BLaER1 (cell line): Measurements from ENCODE around the gene IFIT1B.

ENCODE experiments used
- H3K27ac ChIP-seq: shearing (Covaris generic); formaldehyde crosslinking; 2 replicates; pipeline ENCODE4 v1.8.1; 2022
- H3K27me3 ChIP-seq: shearing (Covaris generic); formaldehyde crosslinking; 2 replicates; pipeline ENCODE4 v1.8.1; 2022
- H3K36me3 ChIP-seq: shearing (Covaris generic); formaldehyde crosslinking; 2 replicates; pipeline ENCODE4 v1.8.1; 2022
- H3K4me1 ChIP-seq: shearing (Covaris generic); formaldehyde crosslinking; 2 replicates; pipeline ENCODE4 v1.8.1; 2022
- H3K4me2 ChIP-seq: shearing (Covaris generic); formaldehyde crosslinking; 2 replicates; pipeline ENCODE4 v1.8.1; 2022
- H3K4me3 ChIP-seq: shearing (Covaris generic); formaldehyde crosslinking; 2 replicates; pipeline ENCODE4 v1.8.1; 2022
- H3K9ac ChIP-seq: shearing (Covaris generic); formaldehyde crosslinking; 2 replicates; pipeline ENCODE4 v1.8.1; 2022
- H3K9me3 ChIP-seq: shearing (Covaris generic); formaldehyde crosslinking; 2 replicates; pipeline ENCODE4 v1.8.1; 2022
- H4K20me1 ChIP-seq: shearing (Covaris generic); formaldehyde crosslinking; 2 replicates; pipeline ENCODE4 v1.8.1; 2022
- Cebpa-rat ChIP-seq: shearing (Covaris generic); IDR thresholded peaks from 2 replicates; pipeline ENCODE4 v1.8.1; 2022

The IFIT1B gene

DNA sequence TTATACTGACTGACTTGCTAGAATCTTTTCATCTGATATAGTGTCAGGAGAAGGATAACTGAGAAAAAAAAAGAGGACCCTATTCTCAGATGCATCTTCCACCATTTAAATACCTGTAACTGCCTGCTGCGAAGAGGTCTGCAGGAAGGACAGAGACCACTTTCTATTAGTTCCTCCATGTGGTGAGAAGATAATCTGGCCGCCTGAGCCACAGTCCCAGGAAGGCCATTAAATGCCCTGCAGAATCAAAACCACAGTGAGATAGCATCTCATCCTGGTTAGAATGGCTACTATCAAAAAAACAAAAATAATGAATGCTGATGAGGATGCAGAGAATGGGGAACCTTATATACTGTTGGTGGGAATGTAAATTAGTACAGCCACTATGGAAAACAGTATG, 19.9 kb upstream of the IFIT1B start:
- Histone ChIP-seq H3K36me3 (no peaks in the 10 kb centered on the region), H3K27me3 (no peaks in the 10 kb centered on the region), H3K4me3 (no peak overlapping the region), H3K4me1 (no peaks in the 10 kb centered on the region), H3K27ac (no peak overlapping the region), H3K9ac (no peak overlapping the region), H3K9me3 (peaks cover 7% of the 10 kb centered on the region), H4K20me1 (no peaks in the 10 kb centered on the region), H3K4me2 (no peak overlapping the region)
- TF ChIP-seq Cebpa-rat = no peak

DNA sequence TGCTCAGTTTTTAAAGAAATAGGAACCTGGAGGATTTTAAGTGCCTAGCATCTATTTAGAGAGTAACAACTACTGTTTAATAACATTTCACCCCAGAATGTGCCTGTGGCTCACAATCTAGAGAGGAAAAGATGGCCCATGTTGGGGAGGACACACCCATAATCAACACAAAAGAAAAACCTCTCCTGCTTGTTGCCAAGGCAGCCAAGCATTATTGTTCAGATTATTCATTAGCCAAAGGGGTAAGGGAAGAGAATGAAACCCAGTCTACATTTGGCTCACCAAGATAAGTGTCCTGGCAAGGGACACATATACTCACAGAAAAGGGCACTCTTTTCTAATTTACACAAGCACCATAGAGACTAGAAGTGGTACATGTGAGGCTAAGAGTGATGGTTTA, 17.7 kb upstream of the IFIT1B start:
- no peak overlapping the region for H3K9ac ChIP-seq
- no peak overlapping the region for H3K27ac ChIP-seq
- no peaks in the 10 kb centered on the region for H3K9me3 ChIP-seq
- H3K4me1 ChIP-seq = no peaks in the 10 kb centered on the region
- H3K4me3 ChIP-seq = no peak overlapping the region
- H3K4me2 ChIP-seq = no peak overlapping the region
- H3K27me3 ChIP-seq = no peaks in the 10 kb centered on the region
- no peak for TF ChIP-seq Cebpa-rat
- no peaks in the 10 kb centered on the region for H4K20me1 ChIP-seq
- no peaks in the 10 kb centered on the region for H3K36me3 ChIP-seq

DNA sequence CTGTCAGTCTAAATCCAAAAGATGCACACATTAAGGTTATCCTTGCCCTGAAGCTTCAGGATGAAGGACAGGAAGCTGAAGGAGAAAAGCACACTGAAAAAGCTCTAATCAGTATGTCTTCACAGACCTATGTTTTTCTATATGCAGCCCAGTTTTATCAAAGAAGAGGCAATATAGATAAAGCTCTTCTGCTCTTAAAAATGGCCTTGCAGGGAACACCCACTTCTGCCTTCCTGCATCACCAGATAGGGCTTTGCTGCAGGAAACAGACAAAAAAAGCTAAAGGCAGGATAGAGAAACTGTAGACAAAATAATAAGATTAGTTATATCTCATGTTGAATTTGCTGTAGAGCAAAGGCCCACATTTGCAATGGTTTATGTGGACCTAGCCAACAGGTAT, 14.9 kb upstream of the IFIT1B start:
- Histone ChIP-seq H3K27me3 (no peaks in the 10 kb centered on the region), H3K4me3 (no peak overlapping the region), H4K20me1 (no peaks in the 10 kb centered on the region), H3K4me2 (no peak overlapping the region), H3K4me1 (no peaks in the 10 kb centered on the region), H3K27ac (no peak overlapping the region), H3K9ac (no peak overlapping the region), H3K36me3 (no peaks in the 10 kb centered on the region), H3K9me3 (no peaks in the 10 kb centered on the region)
- no peak for TF ChIP-seq Cebpa-rat

DNA sequence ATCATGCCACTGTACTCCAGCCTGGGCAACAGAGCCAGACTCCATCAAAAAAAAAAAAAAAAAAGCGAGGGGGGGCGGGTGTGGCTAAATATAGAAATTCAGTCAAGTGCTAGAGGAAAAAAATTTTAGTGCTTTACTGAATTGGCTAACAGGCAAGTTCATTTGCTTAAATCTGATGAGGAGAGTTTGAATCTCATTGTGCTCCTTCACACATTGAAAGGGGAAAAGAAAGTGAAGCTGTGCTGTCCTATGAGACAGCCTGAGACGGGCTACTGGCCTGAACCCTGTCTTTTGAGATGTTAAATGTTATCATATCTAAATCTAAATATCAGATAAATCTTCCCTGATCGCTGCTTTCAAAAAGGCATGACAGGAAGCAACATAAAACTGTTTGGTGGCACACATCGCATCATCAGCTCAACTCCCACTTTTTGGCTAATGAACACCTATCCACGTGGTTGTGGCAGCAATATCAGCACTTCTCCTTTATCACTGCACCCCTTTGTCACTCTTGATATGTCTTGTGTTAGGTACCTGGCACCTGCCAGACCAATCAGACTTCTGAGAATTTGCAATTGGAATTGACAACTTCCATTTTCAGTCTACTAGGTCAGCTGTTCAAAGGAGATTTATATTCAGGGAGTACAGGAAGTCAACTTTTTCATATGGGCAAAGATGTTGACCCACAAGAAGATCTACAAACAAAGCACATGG, 14.0 kb upstream of the IFIT1B start:
- no peak overlapping the region for H3K9ac ChIP-seq
- H3K4me2 ChIP-seq = no peak overlapping the region
- no peaks in the 10 kb centered on the region for H3K4me1 ChIP-seq
- H4K20me1 ChIP-seq = no peaks in the 10 kb centered on the region
- no peaks in the 10 kb centered on the region for H3K9me3 ChIP-seq
- no peak overlapping the region for H3K27ac ChIP-seq
- no peak for TF ChIP-seq Cebpa-rat
- H3K27me3 ChIP-seq = no peaks in the 10 kb centered on the region
- H3K36me3 ChIP-seq = no peaks in the 10 kb centered on the region
- H3K4me3 ChIP-seq = no peak overlapping the region

DNA sequence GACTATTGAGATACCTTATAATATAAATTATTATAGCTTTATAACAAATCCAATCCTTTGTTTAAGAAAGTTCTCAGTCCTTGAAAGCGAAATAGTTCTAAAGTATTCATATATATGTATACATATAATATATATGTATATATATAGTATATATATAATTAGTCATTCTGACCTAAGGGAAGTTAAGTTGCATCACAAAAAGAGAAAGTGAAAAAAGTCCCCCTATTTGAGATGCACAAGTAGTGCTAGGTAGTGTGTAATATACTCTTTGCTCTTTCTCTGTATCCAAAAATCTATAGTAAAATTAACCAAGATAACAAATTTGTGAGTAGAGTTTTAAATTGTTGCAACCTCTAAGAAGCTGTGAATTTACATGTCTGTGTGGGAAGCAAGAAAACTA, 13.3 kb upstream of the IFIT1B start:
- Histone ChIP-seq H3K4me1 (no peaks in the 10 kb centered on the region), H3K36me3 (no peaks in the 10 kb centered on the region), H3K27ac (no peak overlapping the region), H3K4me2 (no peak overlapping the region), H3K9me3 (no peaks in the 10 kb centered on the region), H3K4me3 (no peak overlapping the region), H3K9ac (no peak overlapping the region), H3K27me3 (no peaks in the 10 kb centered on the region), H4K20me1 (no peaks in the 10 kb centered on the region)
- TF ChIP-seq Cebpa-rat = no peak

DNA sequence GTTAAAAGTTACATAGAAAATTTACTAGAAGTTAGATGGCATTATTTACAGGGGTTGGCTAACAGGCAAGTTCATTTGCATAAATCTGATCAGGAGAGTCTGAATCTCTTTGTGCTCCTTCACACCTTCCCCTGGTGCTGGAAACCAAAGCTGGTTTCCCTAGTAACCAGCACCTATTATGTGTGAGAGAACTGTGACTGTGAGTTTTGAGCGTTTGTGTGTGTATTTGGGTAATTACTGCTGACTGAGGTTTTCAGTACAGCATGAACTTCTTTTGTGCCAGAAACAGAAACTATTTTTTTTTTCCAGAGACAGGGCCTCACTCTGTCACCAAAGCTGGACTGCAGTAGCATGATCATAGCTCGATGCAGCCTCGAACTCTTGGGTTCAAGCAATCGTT, 10.3 kb upstream of the IFIT1B start:
- H3K9me3 ChIP-seq = no peaks in the 10 kb centered on the region
- H3K4me1 ChIP-seq = no peaks in the 10 kb centered on the region
- no peak overlapping the region for H3K4me3 ChIP-seq
- no peaks in the 10 kb centered on the region for H3K36me3 ChIP-seq
- H3K27me3 ChIP-seq = no peaks in the 10 kb centered on the region
- H4K20me1 ChIP-seq = no peaks in the 10 kb centered on the region
- H3K9ac ChIP-seq = no peak overlapping the region
- no peak for TF ChIP-seq Cebpa-rat
- no peak overlapping the region for H3K27ac ChIP-seq
- no peak overlapping the region for H3K4me2 ChIP-seq

DNA sequence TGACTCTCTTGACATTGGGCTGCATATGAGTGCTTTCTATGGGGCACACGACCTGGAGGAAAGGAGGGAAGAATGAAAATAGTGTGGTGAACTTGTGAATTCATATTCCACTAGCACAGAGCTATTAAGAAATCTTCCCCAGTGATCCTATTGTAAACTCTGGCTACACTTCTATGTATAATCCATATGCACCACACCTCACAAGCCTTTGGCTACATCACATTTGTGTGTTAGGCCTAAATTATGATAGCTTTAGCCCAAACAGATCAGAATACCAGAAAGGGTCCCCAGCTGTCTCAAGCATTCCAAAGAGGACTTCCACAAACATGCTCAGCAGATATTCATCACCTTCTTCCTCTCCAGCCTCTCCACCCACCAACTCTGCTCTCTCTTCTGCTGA, 9.7 kb upstream of the IFIT1B start:
- H3K9ac ChIP-seq = no peak overlapping the region

DNA sequence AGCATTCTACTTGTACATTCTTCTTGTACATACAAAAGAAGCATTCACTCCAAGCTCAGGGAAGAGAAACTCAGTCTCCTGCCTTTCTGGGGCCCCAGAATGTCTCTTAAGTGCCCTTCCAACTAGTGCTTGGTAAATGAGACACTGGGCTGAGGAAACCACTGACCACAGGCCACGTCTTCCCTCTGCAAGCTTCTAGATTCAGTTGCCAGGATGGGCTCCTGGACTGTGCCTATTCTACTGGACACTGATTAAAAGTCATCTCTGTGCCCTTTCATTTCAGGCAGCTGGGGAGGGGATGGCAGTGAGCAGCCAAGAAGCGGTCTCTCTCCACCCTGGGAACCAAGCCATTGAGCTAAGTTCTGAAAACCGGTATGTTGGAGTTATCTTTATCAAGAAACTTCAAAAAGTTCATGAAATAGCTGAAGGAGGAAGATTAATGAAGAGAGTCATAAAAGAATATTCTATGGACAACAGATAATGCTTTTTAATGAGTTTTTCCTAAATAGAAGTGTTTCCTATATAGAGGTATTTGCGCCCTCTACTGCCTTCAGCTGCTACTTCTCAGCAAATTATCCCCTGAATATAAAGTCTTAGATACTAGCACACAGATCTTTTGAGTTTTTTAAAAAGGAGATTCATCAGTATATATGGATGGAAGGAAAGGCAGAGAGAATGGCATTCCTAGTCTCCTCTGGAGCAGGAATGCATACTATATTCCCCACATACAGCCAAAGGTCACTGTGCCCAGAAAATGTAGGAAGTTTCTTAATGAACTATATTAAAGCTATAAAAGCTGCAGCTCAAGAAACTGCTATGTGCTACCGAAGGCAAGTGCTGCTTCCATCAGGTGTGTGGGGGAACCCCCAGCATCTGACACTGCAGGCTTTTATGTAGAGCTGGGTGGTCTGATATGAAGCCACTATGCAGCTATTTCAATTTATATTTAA, 8.4 kb upstream of the IFIT1B start:
- no peaks in the 10 kb centered on the region for H3K4me1 ChIP-seq
- H3K27me3 ChIP-seq = no peaks in the 10 kb centered on the region
- no peak overlapping the region for H3K4me3 ChIP-seq
- H3K36me3 ChIP-seq = no peaks in the 10 kb centered on the region
- no peak overlapping the region for H3K9ac ChIP-seq
- no peak overlapping the region for H3K4me2 ChIP-seq
- H4K20me1 ChIP-seq = no peaks in the 10 kb centered on the region
- H3K9me3 ChIP-seq = no peaks in the 10 kb centered on the region
- TF ChIP-seq Cebpa-rat = no peak
- H3K27ac ChIP-seq = no peak overlapping the region

More for the DNA sequence above, 9.7 kb upstream of the IFIT1B start:
- no peak overlapping the region for H3K27ac ChIP-seq
- TF ChIP-seq Cebpa-rat = no peak
- no peak overlapping the region for H3K4me2 ChIP-seq
- H3K9me3 ChIP-seq = no peaks in the 10 kb centered on the region
- H3K27me3 ChIP-seq = no peaks in the 10 kb centered on the region
- H3K4me1 ChIP-seq = no peaks in the 10 kb centered on the region
- no peak overlapping the region for H3K4me3 ChIP-seq
- no peaks in the 10 kb centered on the region for H4K20me1 ChIP-seq
- no peaks in the 10 kb centered on the region for H3K36me3 ChIP-seq

DNA sequence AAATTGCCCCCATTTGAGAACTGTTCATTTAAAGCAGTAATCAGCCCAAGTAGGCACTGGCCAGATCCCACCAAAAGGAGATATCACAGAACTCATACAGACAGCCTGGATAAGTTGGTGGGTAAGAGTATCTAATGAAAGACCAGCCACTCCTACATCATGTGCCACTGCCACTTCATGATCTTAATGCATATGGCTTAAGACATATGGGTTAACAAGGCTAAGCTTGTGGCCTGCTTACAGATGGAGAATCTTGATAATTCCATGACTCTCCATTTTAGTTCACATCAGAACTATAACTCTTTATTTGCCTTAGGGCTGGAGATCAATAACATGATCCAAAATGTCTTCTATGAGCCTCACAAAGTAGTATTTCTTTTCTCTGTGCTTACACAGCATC, 6.8 kb upstream of the IFIT1B start:
- H3K4me2 ChIP-seq = no peak overlapping the region
- H3K27ac ChIP-seq = no peak overlapping the region
- H3K4me3 ChIP-seq = no peak overlapping the region
- H3K9ac ChIP-seq = no peak overlapping the region
- no peaks in the 10 kb centered on the region for H3K9me3 ChIP-seq
- no peaks in the 10 kb centered on the region for H3K36me3 ChIP-seq
- H3K4me1 ChIP-seq = no peaks in the 10 kb centered on the region
- TF ChIP-seq Cebpa-rat = no peak
- no peaks in the 10 kb centered on the region for H4K20me1 ChIP-seq
- H3K27me3 ChIP-seq = no peaks in the 10 kb centered on the region

DNA sequence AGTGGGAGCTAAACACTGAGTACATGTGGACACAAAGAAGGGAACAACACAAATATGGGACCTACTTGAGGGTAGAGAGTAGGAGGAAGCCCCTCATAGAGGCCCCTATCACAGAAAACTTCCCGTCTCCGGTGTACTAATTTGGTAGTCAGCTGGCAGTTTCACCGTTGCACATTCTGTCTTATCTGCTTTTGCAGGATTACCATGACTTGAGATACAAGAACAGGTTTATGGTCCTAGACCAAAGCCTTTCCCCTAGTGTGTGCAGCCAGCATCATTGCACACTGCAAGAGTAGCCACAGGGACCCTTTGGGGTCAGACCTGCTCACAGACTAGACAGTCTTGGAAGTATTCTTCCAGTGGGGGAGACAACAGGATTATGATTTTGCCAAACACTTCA, 5.9 kb upstream of the IFIT1B start:
- Histone ChIP-seq H3K4me2 (no peak overlapping the region), H3K36me3 (no peaks in the 10 kb centered on the region)

More for the DNA sequence above, 5.9 kb upstream of the IFIT1B start:
- TF ChIP-seq Cebpa-rat = no peak
- Histone ChIP-seq H3K9ac (no peak overlapping the region), H3K27me3 (no peaks in the 10 kb centered on the region), H3K4me3 (no peak overlapping the region), H4K20me1 (no peaks in the 10 kb centered on the region), H3K27ac (no peak overlapping the region), H3K9me3 (no peaks in the 10 kb centered on the region), H3K4me1 (no peaks in the 10 kb centered on the region)
